Brain microvascular endothelial cell (primary cell): ENCODE results near the gene TFIP11.

Experiments
- DNase-seq: peaks from one replicate; pipeline ENCODE4 v3.0.0-alpha.2; 2020
- H3K27ac ChIP-seq: fragments of 250-450 bp; sonication (Bioruptor Pico); 2 replicates; pipeline ENCODE4 v1.5.1; 2020; ENCODE audit warnings: mild to moderate bottlenecking, moderate library complexity
- H3K27me3 ChIP-seq: fragments of 250-450 bp; sonication (Bioruptor Pico); replicated peaks from 2 replicates; pipeline ENCODE4 v1.5.1; 2020; ENCODE audit warnings: mild to moderate bottlenecking
- H3K36me3 ChIP-seq: fragments of 250-450 bp; sonication (Bioruptor Pico); replicated peaks from 2 replicates; pipeline ENCODE4 v1.5.1; 2020; ENCODE audit warnings: mild to moderate bottlenecking
- H3K4me3 ChIP-seq: 2 replicates; pipeline ENCODE4 v1.5.1; 2011; ENCODE audit warnings: low read depth, mild to moderate bottlenecking, control low read depth, low read length, moderate library complexity
- in situ Hi-C: cut with HindIII; loops from 2 replicates; pipeline ENCODE4 v1.10.0; 2017; ENCODE audit warnings: low sequenced_read_pairs, low pct_ligation_motif_present
- TF ChIP-seq, protein P1 (sequence below): IDR thresholded peaks from 2 replicates; pipeline ENCODE4 v1.5.1; 2011; ENCODE audit warnings: low read depth, mild to moderate bottlenecking, moderate library complexity, low read length, control low read depth, inconsistent platforms; ENCODE audit errors: missing control alignments

TFIP11 gene

DNA sequence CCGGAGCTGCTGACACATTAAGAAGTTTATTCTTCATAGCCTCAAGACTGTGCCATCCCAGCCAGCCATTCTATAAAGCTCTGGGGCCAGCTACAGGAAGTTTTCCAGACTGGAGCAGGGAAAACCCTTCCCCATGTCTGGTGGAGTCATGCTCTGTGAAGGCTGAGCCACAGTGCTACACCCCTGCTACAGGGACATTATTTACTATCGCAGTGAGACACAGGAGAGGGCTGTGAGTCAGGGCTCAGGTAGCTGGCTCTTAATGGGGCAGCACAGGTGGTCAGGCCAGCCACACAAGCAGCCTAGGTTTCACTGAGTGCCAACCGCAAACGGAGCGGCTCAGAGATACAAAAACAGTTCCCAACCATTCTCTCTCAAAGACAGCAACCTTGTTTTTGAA, 40.8 kb downstream of the TFIP11 start:
- Histone ChIP-seq H3K27ac (peak overlapping the region; percentile 55), H3K4me3 (no peak overlapping the region), H3K36me3 (peaks cover 14% of the 10 kb centered on the region), H3K27me3 (no peaks in the 10 kb centered on the region)
- TF ChIP-seq, protein P1, sequence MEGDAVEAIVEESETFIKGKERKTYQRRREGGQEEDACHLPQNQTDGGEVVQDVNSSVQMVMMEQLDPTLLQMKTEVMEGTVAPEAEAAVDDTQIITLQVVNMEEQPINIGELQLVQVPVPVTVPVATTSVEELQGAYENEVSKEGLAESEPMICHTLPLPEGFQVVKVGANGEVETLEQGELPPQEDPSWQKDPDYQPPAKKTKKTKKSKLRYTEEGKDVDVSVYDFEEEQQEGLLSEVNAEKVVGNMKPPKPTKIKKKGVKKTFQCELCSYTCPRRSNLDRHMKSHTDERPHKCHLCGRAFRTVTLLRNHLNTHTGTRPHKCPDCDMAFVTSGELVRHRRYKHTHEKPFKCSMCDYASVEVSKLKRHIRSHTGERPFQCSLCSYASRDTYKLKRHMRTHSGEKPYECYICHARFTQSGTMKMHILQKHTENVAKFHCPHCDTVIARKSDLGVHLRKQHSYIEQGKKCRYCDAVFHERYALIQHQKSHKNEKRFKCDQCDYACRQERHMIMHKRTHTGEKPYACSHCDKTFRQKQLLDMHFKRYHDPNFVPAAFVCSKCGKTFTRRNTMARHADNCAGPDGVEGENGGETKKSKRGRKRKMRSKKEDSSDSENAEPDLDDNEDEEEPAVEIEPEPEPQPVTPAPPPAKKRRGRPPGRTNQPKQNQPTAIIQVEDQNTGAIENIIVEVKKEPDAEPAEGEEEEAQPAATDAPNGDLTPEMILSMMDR: no peak
- DNase-seq: peak; percentile 52
- in situ Hi-C loops: no loop called here

DNA sequence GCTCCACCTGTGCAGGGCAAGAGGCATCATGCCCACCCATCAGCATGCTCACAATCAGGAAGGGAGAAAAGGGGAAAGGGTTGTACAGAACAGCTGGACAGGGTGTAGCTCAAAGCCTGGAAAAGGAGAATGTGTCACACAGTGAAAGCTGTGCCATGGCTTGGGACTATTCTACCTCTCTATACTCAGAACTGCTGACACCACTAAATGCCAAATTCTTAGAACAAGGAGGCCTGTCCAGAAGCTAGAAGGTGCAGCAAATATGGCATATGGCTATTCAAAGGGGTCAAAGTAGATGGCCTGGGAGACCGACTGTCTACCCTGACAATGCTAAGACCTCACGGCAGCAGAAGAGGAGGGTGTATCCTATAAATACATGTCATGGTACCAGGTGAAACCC, 41.5 kb downstream of the TFIP11 start:
- in situ Hi-C loops: no loop called here
- TF ChIP-seq, protein P1: no peak
- Histone ChIP-seq H3K27me3 (no peaks in the 10 kb centered on the region), H3K36me3 (peaks cover 19% of the 10 kb centered on the region), H3K27ac (peak overlapping the region; percentile 55), H3K4me3 (no peak overlapping the region)
- no peak for DNase-seq

DNA sequence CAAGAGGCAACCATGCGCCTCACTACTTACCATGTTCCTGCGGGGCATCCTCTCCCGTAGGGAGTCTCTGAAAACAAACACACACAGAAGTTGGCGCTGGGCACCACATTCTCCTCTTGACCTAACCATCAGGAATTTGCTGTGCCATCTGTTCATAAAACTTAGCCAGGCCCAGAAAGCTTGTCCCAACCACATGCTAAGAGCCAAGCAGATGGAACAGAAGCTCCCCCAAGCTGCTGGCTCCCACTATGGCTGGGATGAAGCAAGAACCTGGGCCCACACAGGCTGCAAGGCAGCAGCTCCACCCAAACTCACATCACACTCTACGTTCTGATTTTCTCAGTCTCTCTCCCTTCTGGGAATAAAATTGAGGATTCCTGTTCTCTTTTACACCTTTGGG, 46.1 kb downstream of the TFIP11 start:
- no peak for DNase-seq
- Histone ChIP-seq H3K27me3 (no peaks in the 10 kb centered on the region), H3K4me3 (no peak overlapping the region), H3K36me3 (peaks cover 30% of the 10 kb centered on the region), H3K27ac (no peak overlapping the region)
- TF ChIP-seq, protein P1: no peak
- in situ Hi-C loops: no loop called here

DNA sequence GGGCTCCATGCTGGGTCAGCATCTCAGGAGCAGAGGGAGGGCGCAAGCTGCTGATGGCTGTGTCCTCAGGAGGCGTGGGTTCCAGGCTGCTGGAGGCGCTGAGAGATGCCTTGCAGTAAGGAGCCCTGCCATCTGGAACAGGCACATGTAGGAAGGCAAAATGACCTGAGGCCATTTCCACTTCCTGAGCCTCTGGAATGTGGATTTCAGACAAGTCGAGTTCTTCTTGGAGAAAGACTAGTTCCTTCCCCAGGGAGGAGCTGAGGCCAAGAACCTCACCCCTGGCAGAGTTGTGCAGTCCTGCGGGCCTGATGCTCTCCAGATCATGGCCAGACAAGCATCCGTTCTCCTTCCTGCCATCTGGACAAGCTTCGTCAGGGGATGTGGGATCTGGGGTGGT, 48.0 kb downstream of the TFIP11 start:
- Histone ChIP-seq H3K27me3 (no peaks in the 10 kb centered on the region), H3K36me3 (peaks cover 22% of the 10 kb centered on the region), H3K4me3 (no peak overlapping the region), H3K27ac (no peak overlapping the region)
- in situ Hi-C loops: no loop called here
- TF ChIP-seq, protein P1: no peak
- DNase-seq: no peak

DNA sequence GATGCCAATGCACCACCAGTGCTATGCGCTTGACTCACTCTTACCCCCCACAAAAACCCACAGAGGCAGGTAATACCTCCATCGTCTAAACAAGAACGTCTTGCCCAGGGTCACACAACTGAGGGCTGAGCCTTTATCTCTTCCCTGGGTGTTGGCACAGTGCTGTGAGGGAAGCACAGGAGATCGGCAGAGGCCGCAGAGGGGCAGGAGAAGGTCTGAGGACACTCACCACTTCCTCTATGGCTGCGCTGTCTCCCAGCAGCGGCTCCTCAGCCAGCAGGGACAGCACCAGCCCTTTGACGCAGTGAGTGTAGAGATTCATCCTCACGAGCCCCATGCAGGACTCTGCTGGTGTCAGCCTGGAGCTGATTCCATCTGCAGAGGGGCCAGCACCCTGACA, 48.6 kb downstream of the TFIP11 start:
- no peak for DNase-seq
- H3K4me3 ChIP-seq: no peak overlapping the region
- TF ChIP-seq, protein P1: no peak
- H3K36me3 ChIP-seq: peaks cover 22% of the 10 kb centered on the region
- no peaks in the 10 kb centered on the region for H3K27me3 ChIP-seq
- no peak overlapping the region for H3K27ac ChIP-seq
- in situ Hi-C loops: no loop called here

DNA sequence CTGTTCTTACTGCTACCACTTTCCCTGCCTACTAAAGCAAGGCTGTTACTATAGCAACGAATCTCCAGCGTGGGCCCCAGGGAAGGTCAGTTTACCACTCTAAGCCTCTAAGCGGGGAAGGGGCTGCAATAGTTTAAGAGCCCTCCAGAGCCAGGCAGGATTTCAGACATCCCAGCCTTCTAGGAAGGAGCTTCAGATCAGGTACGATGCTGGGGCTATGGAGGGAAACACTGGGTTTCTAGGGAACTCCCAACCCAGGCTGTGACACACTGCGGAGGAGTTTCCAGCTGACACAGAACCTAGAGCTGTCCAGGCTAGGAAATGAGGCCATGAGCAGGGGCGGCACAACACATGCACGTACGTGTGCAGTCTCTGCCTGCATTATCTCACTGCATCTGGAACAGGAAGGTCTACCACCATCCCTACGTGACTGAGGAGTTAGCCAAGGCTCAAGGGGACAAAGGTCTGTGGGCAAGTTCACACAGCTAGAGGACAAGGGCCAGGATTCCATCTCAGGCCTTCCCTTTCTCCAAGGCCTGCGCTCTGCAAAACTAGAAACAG, 49.1 kb downstream of the TFIP11 start:
- Histone ChIP-seq H3K4me3 (no peak overlapping the region), H3K36me3 (peaks cover 23% of the 10 kb centered on the region)
- no peak for DNase-seq

More for the DNA sequence above, 49.1 kb downstream of the TFIP11 start:
- in situ Hi-C loops: no loop called here
- Histone ChIP-seq H3K27ac (no peak overlapping the region), H3K27me3 (no peaks in the 10 kb centered on the region)
- TF ChIP-seq, protein P1: no peak
